Measurements from ENCODE around the gene B4GALNT2.

Gene B4GALNT2

DNA sequence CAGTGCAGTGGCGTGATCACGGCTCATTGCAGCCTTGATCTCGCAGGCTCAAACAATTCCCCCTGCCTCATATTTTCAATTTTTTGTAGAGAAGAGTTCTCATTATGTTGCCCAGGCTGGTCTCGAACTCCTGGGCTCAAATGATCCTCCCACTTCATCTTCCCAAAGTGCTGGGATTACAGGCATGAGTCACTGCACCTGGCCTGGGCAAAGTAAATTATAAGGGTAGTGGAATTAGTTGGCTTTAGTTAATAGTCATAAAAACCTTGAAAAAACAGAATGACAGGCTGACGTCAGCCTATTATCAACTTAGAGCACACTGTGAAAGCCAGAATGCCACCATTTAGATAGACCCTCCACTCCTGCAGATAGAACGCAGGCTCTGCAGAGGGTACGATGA, 43.5 kb upstream of the B4GALNT2 start:
- no peak for TF ChIP-seq SIN3A (IDR thresholded peaks at IDR 0.05; ENCODE audit: borderline replicate concordance, insufficient read depth, low read length)
- TF ChIP-seq, protein P1, sequence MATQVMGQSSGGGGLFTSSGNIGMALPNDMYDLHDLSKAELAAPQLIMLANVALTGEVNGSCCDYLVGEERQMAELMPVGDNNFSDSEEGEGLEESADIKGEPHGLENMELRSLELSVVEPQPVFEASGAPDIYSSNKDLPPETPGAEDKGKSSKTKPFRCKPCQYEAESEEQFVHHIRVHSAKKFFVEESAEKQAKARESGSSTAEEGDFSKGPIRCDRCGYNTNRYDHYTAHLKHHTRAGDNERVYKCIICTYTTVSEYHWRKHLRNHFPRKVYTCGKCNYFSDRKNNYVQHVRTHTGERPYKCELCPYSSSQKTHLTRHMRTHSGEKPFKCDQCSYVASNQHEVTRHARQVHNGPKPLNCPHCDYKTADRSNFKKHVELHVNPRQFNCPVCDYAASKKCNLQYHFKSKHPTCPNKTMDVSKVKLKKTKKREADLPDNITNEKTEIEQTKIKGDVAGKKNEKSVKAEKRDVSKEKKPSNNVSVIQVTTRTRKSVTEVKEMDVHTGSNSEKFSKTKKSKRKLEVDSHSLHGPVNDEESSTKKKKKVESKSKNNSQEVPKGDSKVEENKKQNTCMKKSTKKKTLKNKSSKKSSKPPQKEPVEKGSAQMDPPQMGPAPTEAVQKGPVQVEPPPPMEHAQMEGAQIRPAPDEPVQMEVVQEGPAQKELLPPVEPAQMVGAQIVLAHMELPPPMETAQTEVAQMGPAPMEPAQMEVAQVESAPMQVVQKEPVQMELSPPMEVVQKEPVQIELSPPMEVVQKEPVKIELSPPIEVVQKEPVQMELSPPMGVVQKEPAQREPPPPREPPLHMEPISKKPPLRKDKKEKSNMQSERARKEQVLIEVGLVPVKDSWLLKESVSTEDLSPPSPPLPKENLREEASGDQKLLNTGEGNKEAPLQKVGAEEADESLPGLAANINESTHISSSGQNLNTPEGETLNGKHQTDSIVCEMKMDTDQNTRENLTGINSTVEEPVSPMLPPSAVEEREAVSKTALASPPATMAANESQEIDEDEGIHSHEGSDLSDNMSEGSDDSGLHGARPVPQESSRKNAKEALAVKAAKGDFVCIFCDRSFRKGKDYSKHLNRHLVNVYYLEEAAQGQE (IDR thresholded peaks at IDR 0.05; ENCODE audit: insufficient read depth in 1 of 2, low read depth in 2 of 2, low read length in 2 of 2), result no peak
- TF ChIP-seq TAF1 (IDR thresholded peaks at IDR 0.05; ENCODE audit: borderline replicate concordance, insufficient read depth, low read length), result no peak
- no peak for TF ChIP-seq POLR2AphosphoS5 (IDR thresholded peaks at IDR 0.05; ENCODE audit: low read depth, low read length)
- no peak for TF ChIP-seq FOXP2 (optimal IDR thresholded peaks at IDR 0.05; ENCODE audit: borderline replicate concordance, extremely low read depth, extremely low read length, insufficient read depth)

DNA sequence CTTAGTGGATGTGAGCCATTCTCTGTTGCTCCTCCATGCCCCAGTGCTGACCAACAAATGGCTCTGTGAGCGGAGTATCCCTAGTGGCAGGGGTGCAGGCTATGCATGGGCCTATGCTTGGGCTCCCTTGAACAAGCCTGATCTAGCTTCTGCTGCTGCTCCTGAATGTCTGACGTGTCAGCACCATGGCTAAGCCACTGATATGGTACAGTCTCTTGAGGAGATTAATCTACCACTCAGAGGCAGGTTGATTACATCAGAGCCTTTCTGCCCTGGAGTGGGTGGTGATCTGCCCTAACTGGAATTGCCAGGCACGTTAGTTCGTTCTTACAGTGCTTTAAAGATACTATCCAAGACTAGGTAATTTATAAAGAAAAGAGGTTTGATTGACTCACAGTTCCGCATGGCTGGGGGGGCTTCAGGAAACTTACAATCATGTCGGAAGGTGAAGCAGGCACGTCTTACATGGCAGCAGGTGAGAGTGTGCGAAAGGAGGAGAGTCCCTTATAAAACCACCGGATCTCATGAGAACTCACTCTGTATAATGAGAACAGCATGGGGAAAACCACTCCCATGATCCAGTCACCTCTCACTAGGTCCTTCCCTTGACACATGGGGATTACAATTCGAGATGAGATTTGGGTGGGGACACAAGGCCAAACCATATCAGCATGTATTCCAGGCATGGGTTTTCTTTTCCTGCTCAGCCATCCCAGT, 41.5 kb upstream of the B4GALNT2 start:
- TF ChIP-seq POLR2AphosphoS5 (IDR thresholded peaks at IDR 0.05; ENCODE audit: low read depth, low read length) (no peak), SIN3A (IDR thresholded peaks at IDR 0.05; ENCODE audit: borderline replicate concordance, insufficient read depth, low read length) (no peak), FOXP2 (optimal IDR thresholded peaks at IDR 0.05; ENCODE audit: borderline replicate concordance, extremely low read depth, extremely low read length, insufficient read depth) (no peak), TAF1 (IDR thresholded peaks at IDR 0.05; ENCODE audit: borderline replicate concordance, insufficient read depth, low read length) (no peak)
- TF ChIP-seq, protein P1 (IDR thresholded peaks at IDR 0.05; ENCODE audit: insufficient read depth in 1 of 2, low read depth in 2 of 2, low read length in 2 of 2), result no peak

DNA sequence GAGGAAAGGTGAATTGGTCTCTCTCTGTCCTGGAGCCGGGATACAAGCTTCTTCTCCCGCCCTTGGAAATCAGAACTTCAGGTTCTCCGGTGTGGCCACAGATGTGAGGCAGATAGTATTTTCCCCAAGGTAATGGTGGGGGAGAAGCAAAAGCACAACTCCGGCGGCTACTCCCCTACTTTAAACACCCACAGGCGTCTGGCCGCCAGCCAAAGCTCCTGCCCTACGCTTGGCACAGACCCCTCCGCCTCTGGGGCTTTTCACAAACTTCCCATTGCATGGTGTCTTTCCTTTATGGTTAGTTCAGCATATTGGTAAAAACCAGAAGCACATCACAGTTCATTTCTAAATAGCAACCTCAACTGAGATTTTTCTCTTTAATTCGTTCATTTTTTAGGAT, 39.4 kb upstream of the B4GALNT2 start:
- TF ChIP-seq FOXP2 (optimal IDR thresholded peaks at IDR 0.05; ENCODE audit: borderline replicate concordance, extremely low read depth, extremely low read length, insufficient read depth) (no peak), POLR2AphosphoS5 (IDR thresholded peaks at IDR 0.05; ENCODE audit: low read depth, low read length) (no peak), TAF1 (IDR thresholded peaks at IDR 0.05; ENCODE audit: borderline replicate concordance, insufficient read depth, low read length) (no peak)
- TF ChIP-seq, protein P1 (IDR thresholded peaks at IDR 0.05; ENCODE audit: insufficient read depth in 1 of 2, low read depth in 2 of 2, low read length in 2 of 2), result no peak

DNA sequence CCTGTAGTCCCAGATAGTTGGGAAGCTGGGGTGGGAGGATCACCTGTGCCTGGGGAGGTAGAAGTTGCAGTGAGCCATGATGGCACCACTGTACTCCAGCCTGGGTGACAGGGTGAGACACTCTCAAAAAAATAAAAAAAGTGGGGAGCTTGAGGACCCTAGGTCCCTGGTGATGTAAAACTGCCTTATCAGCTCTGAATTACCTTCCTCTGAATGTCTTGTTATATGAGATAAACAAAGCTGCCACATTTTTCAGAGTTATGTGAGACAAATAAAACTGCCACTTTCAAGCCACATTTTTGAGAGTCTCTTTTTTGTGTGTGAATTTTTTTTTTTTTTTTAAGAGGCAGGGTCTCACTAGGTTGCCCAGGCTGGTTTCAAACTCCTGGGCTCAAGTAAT, 32.0 kb upstream of the B4GALNT2 start:
- TF ChIP-seq TAF1 (IDR thresholded peaks at IDR 0.05; ENCODE audit: borderline replicate concordance, insufficient read depth, low read length) (no peak), SIN3A (IDR thresholded peaks at IDR 0.05; ENCODE audit: borderline replicate concordance, insufficient read depth, low read length) (no peak), POLR2AphosphoS5 (IDR thresholded peaks at IDR 0.05; ENCODE audit: low read depth, low read length) (no peak), FOXP2 (optimal IDR thresholded peaks at IDR 0.05; ENCODE audit: borderline replicate concordance, extremely low read depth, extremely low read length, insufficient read depth) (no peak)
- TF ChIP-seq, protein P1 (IDR thresholded peaks at IDR 0.05; ENCODE audit: insufficient read depth in 1 of 2, low read depth in 2 of 2, low read length in 2 of 2), result no peak

Measured in PFSK-1 (cell line).